Measurements from ENCODE around the gene INSR. TPM values are rescaled to one million over a fixed set of nuclear protein-coding genes. Genes with fewer than 3 reads are reported as not detected.

INSR gene
- total RNA-seq, 1 experiment from 2014 or later, result 13.7 TPM

GRCh38 chr19:7179917-7180306 lies 114.3 kb downstream of the INSR start:
- H3K79me2 ChIP-seq (ENCODE audit: low read length), result no peaks in the 10 kb centered on the region
- no peaks in the 10 kb centered on the region for H3K27me3 ChIP-seq (ENCODE audit: low read length)
- intact Hi-C loops (cut with micrococcal nuclease), result no loop called here
- no peak overlapping the region for H2AFZ ChIP-seq (ENCODE audit: low read length)
- no peak for DNase-seq
- no peak overlapping the region for H3K9ac ChIP-seq (ENCODE audit: low read length)
- H3F3A ChIP-seq (ENCODE audit: low read length, unreplicated experiment), result no peaks in the 10 kb centered on the region
- no peaks in the 10 kb centered on the region for H3K36me3 ChIP-seq (ENCODE audit: low read depth, low read length)
- H3K9me2 ChIP-seq (replicated peaks; ENCODE audit: low read length), result no peaks in the 10 kb centered on the region
- no peaks in the 10 kb centered on the region for H3K9me3 ChIP-seq (ENCODE audit: low read length)
- no peaks in the 10 kb centered on the region for H4K20me1 ChIP-seq (ENCODE audit: low read length)
- ChIA-PET CTCF (no interaction called here), POLR2A (ENCODE audit: unreplicated experiment) (interaction anchor here (0.7 kb wide), 1 partner anchor 111 kb away, joined by 3 read pairs; no protein-coding TSS in a partner anchor)
- H3K27ac ChIP-seq (ENCODE audit: low read length), result no peak overlapping the region
- no peak for ATAC-seq
- BruUV-seq (replicated peaks), result no TSS peak
- no peak overlapping the region for H3K4me3 ChIP-seq (ENCODE audit: low read length)
- no peak overlapping the region for H3K4me2 ChIP-seq (ENCODE audit: low read length)
- no peak for TF ChIP-seq EZH2phosphoT487 (IDR thresholded peaks at IDR 0.05; ENCODE audit: borderline replicate concordance, low read length)
- no peak for TF ChIP-seq CTCF (conservative IDR thresholded peaks at IDR 0.05; ENCODE audit: low read depth, low read length)
- no peak for TF ChIP-seq EZH2 (IDR thresholded peaks at IDR 0.05; ENCODE audit: low read length, unreplicated experiment)
- H3K4me1 ChIP-seq (ENCODE audit: insufficient read depth, low read length), result peaks cover 8% of the 10 kb centered on the region; the same call in 1 of the 2 replicates

GRCh38 chr19:7177926-7178325 lies 116.3 kb downstream of the INSR start:
- no peak for ATAC-seq
- peaks cover 8% of the 10 kb centered on the region; the same call in 1 of the 2 replicates for H3K4me1 ChIP-seq (ENCODE audit: insufficient read depth, low read length)
- no peak for DNase-seq
- H3K4me2 ChIP-seq (ENCODE audit: low read length), result no peak overlapping the region
- no peak overlapping the region for H3K4me3 ChIP-seq (ENCODE audit: low read length)
- no peaks in the 10 kb centered on the region for H4K20me1 ChIP-seq (ENCODE audit: low read length)
- ChIA-PET CTCF (no interaction called here), POLR2A (ENCODE audit: unreplicated experiment) (no interaction called here)
- H3K79me2 ChIP-seq (ENCODE audit: low read length), result no peaks in the 10 kb centered on the region
- H3F3A ChIP-seq (ENCODE audit: low read length, unreplicated experiment), result no peaks in the 10 kb centered on the region
- no TSS peak for BruUV-seq (replicated peaks)
- TF ChIP-seq EZH2 (IDR thresholded peaks at IDR 0.05; ENCODE audit: low read length, unreplicated experiment) (no peak), CTCF (conservative IDR thresholded peaks at IDR 0.05; ENCODE audit: low read depth, low read length) (no peak), EZH2phosphoT487 (IDR thresholded peaks at IDR 0.05; ENCODE audit: borderline replicate concordance, low read length) (no peak)
- H3K9me2 ChIP-seq (replicated peaks; ENCODE audit: low read length), result no peaks in the 10 kb centered on the region
- intact Hi-C loops (cut with micrococcal nuclease), result no loop called here
- H3K9me3 ChIP-seq (ENCODE audit: low read length), result no peaks in the 10 kb centered on the region
- no peaks in the 10 kb centered on the region for H3K36me3 ChIP-seq (ENCODE audit: low read depth, low read length)
- H3K27me3 ChIP-seq (ENCODE audit: low read length), result no peaks in the 10 kb centered on the region
- H3K27ac ChIP-seq (ENCODE audit: low read length), result no peak overlapping the region
- H3K9ac ChIP-seq (ENCODE audit: low read length), result no peak overlapping the region
- no peak overlapping the region for H2AFZ ChIP-seq (ENCODE audit: low read length)

GRCh38 chr19:7176792-7177191 lies 117.4 kb downstream of the INSR start:
- BruUV-seq (replicated peaks), result no TSS peak
- no peaks in the 10 kb centered on the region for H3K27me3 ChIP-seq (ENCODE audit: low read length)
- H3K4me1 ChIP-seq (ENCODE audit: insufficient read depth, low read length), result peaks cover 8% of the 10 kb centered on the region; the same call in 1 of the 2 replicates
- no peak overlapping the region for H2AFZ ChIP-seq (ENCODE audit: low read length)
- H3K4me3 ChIP-seq (ENCODE audit: low read length), result no peak overlapping the region
- DNase-seq (no peak), ATAC-seq (no peak)
- no peaks in the 10 kb centered on the region for H3K9me2 ChIP-seq (replicated peaks; ENCODE audit: low read length)
- no peaks in the 10 kb centered on the region for H3K79me2 ChIP-seq (ENCODE audit: low read length)
- H3K27ac ChIP-seq (ENCODE audit: low read length), result no peak overlapping the region
- CTCF ChIA-PET, result no interaction called here
- H4K20me1 ChIP-seq (ENCODE audit: low read length), result no peaks in the 10 kb centered on the region
- no peak for TF ChIP-seq EZH2phosphoT487 (IDR thresholded peaks at IDR 0.05; ENCODE audit: borderline replicate concordance, low read length)
- TF ChIP-seq EZH2 (IDR thresholded peaks at IDR 0.05; ENCODE audit: low read length, unreplicated experiment), result no peak
- no peak for TF ChIP-seq CTCF (conservative IDR thresholded peaks at IDR 0.05; ENCODE audit: low read depth, low read length)
- no peaks in the 10 kb centered on the region for H3K9me3 ChIP-seq (ENCODE audit: low read length)
- intact Hi-C loops (cut with micrococcal nuclease), result no loop called here
- H3F3A ChIP-seq (ENCODE audit: low read length, unreplicated experiment), result no peaks in the 10 kb centered on the region
- no peaks in the 10 kb centered on the region for H3K36me3 ChIP-seq (ENCODE audit: low read depth, low read length)
- POLR2A ChIA-PET (ENCODE audit: unreplicated experiment), result no interaction called here
- no peak overlapping the region for H3K9ac ChIP-seq (ENCODE audit: low read length)
- no peak overlapping the region for H3K4me2 ChIP-seq (ENCODE audit: low read length)
